HT-29 (cell line): ENCODE results near the gene TMEM253. TPM values are rescaled to one million over a fixed set of nuclear protein-coding genes. Genes with fewer than 3 reads are reported as not detected.

ENCODE experiments used
- DNase-seq: peaks from one replicate; pipeline ENCODE4 v3.0.0-alpha.2; 2015; ENCODE audit warnings: low spot score
- total RNA-seq: library from RNA; depleted of rRNA; stranded (reverse); fragments of >200 nt; shearing (Covaris generic); gene quantifications from 2 replicates; pipeline ENCODE4 v1.2.3, GENCODE V29; 2014

TMEM253 gene
- total RNA-seq, 1 experiment from 2014 or later = 0.41 TPM

- DNase-seq = peak; percentile 91
Measured at GRCh38 chr14:21103710-21104447, 3.0 kb downstream of the TMEM253 start.

DNA sequence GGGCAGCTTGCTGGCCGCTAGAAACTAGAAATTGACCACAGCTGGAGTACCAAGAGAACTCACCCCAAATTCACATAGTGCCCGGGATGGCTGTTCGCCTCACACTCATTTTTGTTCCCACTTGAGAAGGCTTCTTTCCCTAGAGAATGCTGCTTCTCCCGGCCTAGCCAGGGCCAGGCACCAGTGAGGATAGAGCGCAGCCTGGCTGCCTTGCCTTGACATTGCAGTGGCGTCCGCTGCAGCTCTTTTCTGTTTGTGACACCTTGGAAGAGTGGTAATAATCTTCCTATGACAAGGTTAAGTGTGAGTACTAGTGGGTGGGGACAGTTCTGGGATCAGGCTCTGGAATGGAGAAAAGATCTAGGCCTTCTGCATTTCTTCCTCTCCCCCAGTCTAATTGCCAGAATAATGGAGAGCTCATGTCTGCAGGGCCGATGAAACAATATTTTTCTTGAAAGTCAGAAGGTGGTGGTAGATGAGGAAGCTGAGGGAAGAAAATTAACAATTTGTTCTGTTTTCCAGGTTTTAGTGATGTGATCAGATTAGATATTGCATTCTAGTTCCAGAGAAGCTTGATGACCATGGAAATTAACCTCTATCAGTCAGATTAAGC is 3.7 kb downstream of the TMEM253 start:
- DNase-seq = peak; percentile 71

DNA sequence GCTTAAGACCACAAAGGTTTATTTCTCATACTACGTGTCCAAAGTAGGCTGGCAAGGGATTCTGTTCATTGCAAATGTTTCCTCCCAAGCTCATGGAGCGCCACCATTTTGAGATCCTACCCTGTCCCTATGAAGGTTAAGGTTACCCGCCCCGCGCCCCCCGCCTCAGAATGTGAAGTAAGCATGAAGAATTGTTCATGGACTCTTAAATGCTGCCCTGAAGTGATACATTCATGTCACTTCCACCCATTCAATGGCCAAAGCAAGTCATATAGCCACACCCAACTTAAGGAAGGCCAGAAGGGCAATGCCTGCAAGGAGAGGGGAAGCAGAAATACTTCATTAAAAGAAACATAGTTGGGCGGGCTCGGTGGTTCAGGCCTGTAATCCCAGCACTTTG is 4.2 kb downstream of the TMEM253 start:
- no peak for DNase-seq

GRCh38 chr14:21106176-21106497 is 5.3 kb downstream of the TMEM253 start:
- no peak for DNase-seq

GRCh38 chr14:21106498-21107282 is 5.8 kb downstream of the TMEM253 start:
- DNase-seq = peak; percentile 71

GRCh38 chr14:21107283-21107800 is 6.5 kb downstream of the TMEM253 start:
- DNase-seq = no peak

DNA sequence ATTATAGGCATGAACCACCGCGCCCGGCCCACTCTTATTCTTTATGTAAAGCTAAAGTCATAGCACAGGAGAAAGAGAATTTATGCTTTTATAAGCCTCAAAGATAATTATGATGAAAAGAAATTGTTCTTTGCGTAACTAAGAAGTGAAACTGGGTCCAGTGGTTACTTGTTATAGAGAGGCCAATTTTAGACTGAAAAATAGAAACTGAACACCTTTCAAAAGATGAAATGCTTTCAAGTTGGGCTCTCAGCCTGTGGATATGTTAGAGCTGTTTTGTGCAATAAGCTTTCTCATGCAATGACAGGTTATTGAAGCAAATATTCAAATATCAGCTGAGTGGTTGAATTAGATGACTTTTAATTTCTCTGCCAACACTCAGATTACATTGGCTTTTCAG is 7.9 kb downstream of the TMEM253 start:
- DNase-seq = no peak

DNA sequence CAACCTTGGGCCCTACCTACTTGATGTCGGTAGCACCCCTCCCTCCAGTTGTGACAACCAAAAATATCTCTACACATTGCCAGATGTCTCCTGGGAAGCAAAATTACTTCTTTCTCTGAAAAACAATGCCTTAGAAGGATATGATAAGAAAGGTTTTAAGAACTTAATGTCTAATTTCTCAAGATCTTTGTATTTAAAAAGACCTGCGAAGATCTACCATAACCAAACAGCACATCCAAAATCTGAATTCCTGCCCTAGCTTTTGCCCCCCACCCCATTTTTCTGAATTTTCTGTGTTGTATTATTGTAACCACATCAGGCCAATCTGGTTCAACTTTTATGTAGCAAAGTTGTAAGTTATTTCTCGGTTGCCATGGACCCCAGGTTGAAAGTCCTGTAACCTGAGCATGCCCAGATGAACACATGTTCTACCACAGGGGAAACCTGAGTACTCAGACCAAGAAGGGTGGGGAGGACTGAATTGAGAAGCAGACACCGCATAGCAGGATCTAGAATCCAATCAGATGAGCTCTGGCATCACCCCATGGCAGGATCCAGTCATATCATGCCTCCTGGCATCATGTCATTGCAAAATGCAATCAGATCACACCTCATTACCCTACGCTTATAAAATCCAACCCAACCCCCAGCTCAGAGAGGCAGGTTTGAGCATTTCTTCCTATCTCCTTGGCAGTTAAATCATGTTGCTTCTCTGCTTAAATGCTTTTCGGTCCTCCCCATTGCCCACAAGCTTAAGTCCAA is 8.7 kb downstream of the TMEM253 start:
- no peak for DNase-seq

DNA sequence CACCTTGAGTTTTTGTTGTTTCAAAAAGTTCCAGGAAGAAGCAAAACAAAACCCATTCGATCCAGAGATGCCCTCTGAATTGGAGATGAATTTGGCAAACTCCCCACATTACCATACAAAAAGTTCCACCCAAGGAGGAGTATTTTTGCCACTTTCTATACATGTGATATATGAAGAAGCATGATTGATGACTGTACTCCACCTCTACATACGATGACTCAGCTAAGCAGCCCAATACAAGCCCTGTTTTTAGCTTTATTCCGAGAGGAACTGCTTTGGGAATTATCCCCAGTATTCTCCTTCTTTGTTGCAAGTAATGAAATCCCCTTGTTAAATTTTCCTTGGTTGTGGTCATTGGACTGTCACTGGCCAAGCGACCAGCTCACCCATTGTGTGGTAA is 11.4 kb downstream of the TMEM253 start:
- no peak for DNase-seq

- no peak for DNase-seq
Measured at GRCh38 chr14:21113369-21113768, 12.5 kb downstream of the TMEM253 start.

GRCh38 chr14:21118933-21119332 is 18.1 kb downstream of the TMEM253 start:
- no peak for DNase-seq

DNA sequence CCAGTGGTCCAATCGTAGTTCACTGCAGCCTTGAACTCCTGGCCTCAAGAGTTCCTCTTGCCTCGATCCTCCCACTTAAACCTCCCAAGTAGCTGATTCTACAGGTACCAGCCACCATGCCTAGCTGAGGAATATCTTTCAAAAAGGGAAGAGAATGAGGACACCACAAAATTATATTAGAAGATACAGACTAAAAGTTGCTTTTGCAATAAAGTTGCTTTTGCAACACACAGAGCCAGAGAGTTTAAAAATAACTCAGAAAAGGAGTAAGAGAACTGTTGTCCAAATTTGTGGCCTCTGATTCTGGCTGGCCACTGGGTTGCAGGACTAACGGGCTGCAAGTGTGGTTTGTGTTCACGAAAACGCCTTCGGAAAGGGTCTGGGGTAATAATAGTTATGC is 19.8 kb downstream of the TMEM253 start:
- no peak for DNase-seq

- no peak for DNase-seq
Measured at GRCh38 chr14:21121122-21121521, 20.3 kb downstream of the TMEM253 start.

DNA sequence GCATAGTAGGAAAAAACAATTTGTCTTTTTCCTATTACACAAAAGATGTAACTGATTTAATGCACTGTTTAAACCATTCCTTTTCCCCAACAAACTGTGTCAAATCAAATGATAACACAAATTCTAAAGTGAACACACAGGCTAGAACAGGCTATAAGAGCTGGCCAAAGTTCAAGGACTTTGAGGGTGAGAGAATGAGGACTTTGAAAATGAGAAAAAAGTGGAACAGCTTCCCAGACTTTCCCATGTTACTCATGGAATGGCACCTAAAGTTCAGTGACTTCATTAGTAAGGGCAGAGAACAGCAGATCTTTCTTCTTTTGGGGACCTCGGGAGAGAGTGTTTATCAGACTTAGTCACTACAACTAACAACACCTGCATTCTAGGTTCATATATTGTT is 22.6 kb downstream of the TMEM253 start:
- DNase-seq = no peak

- no peak for DNase-seq
Measured at GRCh38 chr14:21133901-21134300, 33.0 kb downstream of the TMEM253 start.

- peak; percentile 4 for DNase-seq
Measured at GRCh38 chr14:21136024-21136423, 35.2 kb downstream of the TMEM253 start.

DNA sequence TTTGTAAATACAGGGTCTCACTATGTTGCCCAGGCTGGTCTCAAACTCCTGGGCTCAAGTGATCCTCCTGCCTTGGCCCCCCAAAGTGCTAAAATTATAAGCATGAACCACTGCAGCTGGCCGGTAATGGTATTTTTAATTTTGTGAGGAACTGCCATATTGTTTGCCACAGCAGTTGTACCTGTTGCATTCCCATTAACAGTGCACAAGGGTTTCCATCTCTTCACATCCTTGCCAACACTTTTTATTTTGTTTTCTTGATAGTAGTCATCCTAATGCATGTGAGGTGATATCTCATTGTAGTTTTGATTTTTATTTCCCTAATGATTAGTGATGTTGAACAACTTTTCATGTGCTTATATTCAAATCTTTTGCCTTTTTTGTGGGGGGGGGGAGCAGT is 41.5 kb downstream of the TMEM253 start:
- no peak for DNase-seq

GRCh38 chr14:21145437-21145836 is 44.6 kb downstream of the TMEM253 start:
- no peak for DNase-seq

GRCh38 chr14:21149641-21150367 is 48.9 kb downstream of the TMEM253 start:
- DNase-seq = no peak
